H9 (cell line): ENCODE data around the gene USP43. TPM values are rescaled to one million over a fixed set of nuclear protein-coding genes. Genes with fewer than 3 reads are reported as not detected.

Source experiments
- DNase-seq: peaks from one replicate; pipeline ENCODE4 v3.0.0-alpha.2; 2017
- H2AFZ ChIP-seq: one replicate; pipeline ENCODE4 v1.6.1; 2013; ENCODE audit warnings: mild to moderate bottlenecking, low read length, control low read depth, moderate library complexity
- H2AK5ac ChIP-seq: 2 replicates; pipeline ENCODE4 v1.6.1; 2013; ENCODE audit warnings: low read length, control low read depth, mixed read lengths; ENCODE audit not compliant: insufficient read length
- H2BK120ac ChIP-seq: one replicate; pipeline ENCODE4 v1.6.1; 2013; ENCODE audit warnings: low read depth, mild to moderate bottlenecking, low read length, control low read depth, inconsistent platforms; ENCODE audit not compliant: poor library complexity, severe bottlenecking
- H2BK12ac ChIP-seq: 2 replicates; pipeline ENCODE4 v1.6.1; 2013; ENCODE audit warnings: low read length, control low read depth, mixed read lengths, low read depth; ENCODE audit not compliant: insufficient read length
- H2BK15ac ChIP-seq: 2 replicates; pipeline ENCODE4 v1.6.1; 2013; ENCODE audit warnings: low read depth, low read length, control low read depth
- H2BK20ac ChIP-seq: one replicate; pipeline ENCODE4 v1.6.1; 2013; ENCODE audit warnings: low read depth, mild to moderate bottlenecking, low read length, control low read depth, inconsistent platforms; ENCODE audit not compliant: poor library complexity, severe bottlenecking
- H2BK5ac ChIP-seq: 2 replicates; pipeline ENCODE4 v1.6.1; 2013; ENCODE audit warnings: low read length, control low read depth, mixed read lengths; ENCODE audit not compliant: insufficient read length
- H3K14ac ChIP-seq: 2 replicates; pipeline ENCODE4 v1.6.1; 2013; ENCODE audit warnings: low read length, control low read depth; ENCODE audit not compliant: insufficient read depth
- H3K18ac ChIP-seq: 2 replicates; pipeline ENCODE4 v1.6.1; 2013; ENCODE audit warnings: low read depth, mild to moderate bottlenecking, mixed read lengths, low read length, control low read depth; ENCODE audit not compliant: insufficient read length
- H3K23ac ChIP-seq: 2 replicates; pipeline ENCODE4 v1.6.1; 2013; ENCODE audit warnings: low read length, control low read depth, mixed read lengths, low read depth; ENCODE audit not compliant: insufficient read length
- H3K23me2 ChIP-seq: 2 replicates; pipeline ENCODE4 v1.6.1; 2013; ENCODE audit warnings: low read depth, mild to moderate bottlenecking, mixed read lengths, low read length, control low read depth; ENCODE audit not compliant: insufficient read length, poor library complexity, severe bottlenecking
- H3K27ac ChIP-seq: 2 replicates; pipeline ENCODE4 v1.5.1; 2013; ENCODE audit warnings: low read length, control low read depth, mixed read lengths, low read depth; ENCODE audit not compliant: insufficient read length
- H3K27me3 ChIP-seq: 2 replicates; pipeline ENCODE4 v1.6.1; 2013; ENCODE audit warnings: low read length, control low read depth, inconsistent platforms; ENCODE audit not compliant: insufficient read depth
- H3K4ac ChIP-seq: 2 replicates; pipeline ENCODE4 v1.6.1; 2013; ENCODE audit warnings: low read depth, mild to moderate bottlenecking, control low read depth, inconsistent platforms, low read length, moderate library complexity
- H3K4me1 ChIP-seq: 2 replicates; pipeline ENCODE4 v1.6.1; 2013; ENCODE audit warnings: low read length, control low read depth, inconsistent platforms; ENCODE audit not compliant: insufficient read depth
- H3K4me2 ChIP-seq: 2 replicates; pipeline ENCODE4 v1.6.1; 2013; ENCODE audit warnings: low read length, control low read depth, mixed read lengths; ENCODE audit not compliant: insufficient read length, insufficient read depth
- H3K56ac ChIP-seq: 2 replicates; pipeline ENCODE4 v1.6.1; 2013; ENCODE audit warnings: low read depth, mild to moderate bottlenecking, mixed read lengths, low read length, control low read depth; ENCODE audit not compliant: insufficient read length
- H3K79me1 ChIP-seq: 2 replicates; pipeline ENCODE4 v1.6.1; 2013; ENCODE audit warnings: low read depth, mild to moderate bottlenecking, moderate library complexity, low read length, control low read depth, inconsistent platforms; ENCODE audit not compliant: insufficient read depth, poor library complexity, severe bottlenecking
- H3K79me2 ChIP-seq: 2 replicates; pipeline ENCODE4 v1.6.1; 2013; ENCODE audit warnings: low read length, control low read depth, inconsistent platforms; ENCODE audit not compliant: insufficient read depth
- H3K9ac ChIP-seq: 2 replicates; pipeline ENCODE4 v1.6.1; 2013; ENCODE audit warnings: low read length, control low read depth, mixed read lengths; ENCODE audit not compliant: insufficient read length; ENCODE audit errors: extremely low read depth
- H3K9me3 ChIP-seq: one replicate; pipeline ENCODE4 v1.6.1; 2013; ENCODE audit warnings: low read depth, low read length, inconsistent platforms; ENCODE audit not compliant: control insufficient read depth
- H3T11ph ChIP-seq: one replicate; pipeline ENCODE4 v1.6.1; 2013; ENCODE audit warnings: mild to moderate bottlenecking, low read length, control low read depth, inconsistent platforms
- H4K20me1 ChIP-seq: one replicate; pipeline ENCODE4 v1.6.1; 2013; ENCODE audit not compliant: control insufficient read depth, insufficient read length, insufficient read depth
- H4K5ac ChIP-seq: 2 replicates; pipeline ENCODE4 v1.6.1; 2013; ENCODE audit warnings: low read depth, mild to moderate bottlenecking, mixed read lengths, low read length, control low read depth; ENCODE audit not compliant: insufficient read length
- H4K8ac ChIP-seq: replicated peaks from 2 replicates; pipeline ENCODE4 v1.6.1; 2013; ENCODE audit warnings: low read length, control low read depth, mixed read lengths, low read depth; ENCODE audit not compliant: insufficient read length
- H4K91ac ChIP-seq: 2 replicates; pipeline ENCODE4 v1.6.1; 2013; ENCODE audit warnings: low read depth, mild to moderate bottlenecking, moderate library complexity, mixed read lengths, low read length, control low read depth; ENCODE audit not compliant: insufficient read length
- H3K27ac Mint-ChIP-seq, 3 experiments: 2 replicates in 2 of 3; 3 replicates in 1 of 3; pipeline ENCODE4 v1.8.0; 2020 to 2021; ENCODE audit warnings: mixed read lengths in 3 of 3, mild to moderate bottlenecking in 1 of 3, moderate library complexity in 1 of 3
- H3K27me3 Mint-ChIP-seq: 2 replicates; pipeline ENCODE4 v1.8.0; 2021; ENCODE audit warnings: low read depth, mild to moderate bottlenecking, moderate library complexity, mixed read lengths
- H3K36me3 Mint-ChIP-seq, 3 experiments: 2 replicates in 2 of 3; 3 replicates in 1 of 3; pipeline ENCODE4 v1.8.0; 2020 to 2021; ENCODE audit warnings: low read depth in 3 of 3, mixed read lengths in 3 of 3; ENCODE audit not compliant: insufficient read depth in 1 of 3
- H3K4me1 Mint-ChIP-seq, 2 experiments: 2 replicates each; pipeline ENCODE4 v1.8.0; 2020; ENCODE audit warnings: mixed read lengths in 2 of 2
- H3K4me3 Mint-ChIP-seq, 2 experiments: 2 replicates in 1 of 2; 3 replicates in 1 of 2; pipeline ENCODE4 v1.8.0; 2020 to 2021; ENCODE audit warnings: mild to moderate bottlenecking in 2 of 2, mixed read lengths in 2 of 2, moderate library complexity in 1 of 2
- H3K9me3 Mint-ChIP-seq, 2 experiments: 2 replicates in 1 of 2; 3 replicates in 1 of 2; pipeline ENCODE4 v1.8.0; 2020; ENCODE audit warnings: mild to moderate bottlenecking in 2 of 2, mixed read lengths in 2 of 2, moderate library complexity in 1 of 2
- WGBS: extraction: QIAGEN DNeasy Blood & Tissue Kit; methylation state at CpG from one replicate; pipeline ENCODE4 v1.1.7; 2013; ENCODE audit warnings: missing lambda C conversion rate, low lambda C conversion rate, mixed read lengths; ENCODE audit not compliant: insufficient read length; ENCODE audit errors: extremely low coverage; 5-methylcytosine and 5-hydroxymethylcytosine counted together
- total RNA-seq: library from RNA; stranded (reverse); gene quantifications from 2 replicates; pipeline ENCODE4 v1.2.1, GENCODE V29; 2021
- TF ChIP-seq, protein P1 (sequence below): fragments of 200-600 bp; sonication (generic); conservative IDR thresholded peaks from 3 replicates; pipeline ENCODE4 v1.8.0; 2021; ENCODE audit warnings: antibody characterized with exemption, mild to moderate bottlenecking

Gene USP43
- total RNA-seq, 1 experiment from 2014 or later = 5.2 TPM

DNA sequence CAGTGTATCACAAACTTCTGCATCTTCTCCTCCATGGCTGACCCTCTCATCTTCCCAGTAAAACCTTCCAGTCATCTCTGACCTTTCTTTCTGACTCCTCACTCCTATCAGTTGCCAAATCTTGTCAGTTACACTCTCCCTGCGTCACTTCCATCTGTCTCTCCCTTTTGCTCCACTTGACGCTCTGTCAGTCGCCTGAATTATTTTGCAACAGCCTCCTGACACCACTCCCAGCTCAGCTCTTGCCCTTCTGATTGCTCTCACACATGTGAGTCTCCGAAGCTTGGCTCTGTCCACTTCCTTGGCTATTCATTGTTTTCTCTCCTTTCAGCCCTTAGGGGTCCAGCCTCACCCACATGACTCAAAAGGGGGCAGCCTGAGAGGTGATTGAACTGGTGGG lies 118.3 kb downstream of the USP43 start:
- Histone ChIP-seq H3K23me2 (no peaks in the 10 kb centered on the region), H3K4ac (no peak overlapping the region), H3K23ac (no peak overlapping the region), H3K18ac (no peak overlapping the region), H4K91ac (no peak overlapping the region), H3K4me1 (no peaks in the 10 kb centered on the region), H3K79me2 (no peaks in the 10 kb centered on the region), H3T11ph (no peak overlapping the region), H2BK12ac (no peak overlapping the region), H3K9ac (no peak overlapping the region), H4K8ac (no peak overlapping the region), H3K79me1 (no peaks in the 10 kb centered on the region), H3K4me2 (no peak overlapping the region), H2AK5ac (no peak overlapping the region), H2AFZ (no peak overlapping the region), H2BK20ac (no peak overlapping the region), H2BK120ac (no peak overlapping the region), H3K9me3 (no peaks in the 10 kb centered on the region), H4K20me1 (no peaks in the 10 kb centered on the region), H3K56ac (no peak overlapping the region), H3K14ac (no peak overlapping the region), H3K27ac (no peak overlapping the region), H2BK5ac (no peak overlapping the region), H2BK15ac (no peak overlapping the region), H3K27me3 (no peaks in the 10 kb centered on the region), H4K5ac (no peak overlapping the region)
- Mint-ChIP-seq H3K27ac (no peak overlapping the region), H3K36me3 (no peaks in the 10 kb centered on the region), H3K4me1 (peaks cover 0 to 2% of the 10 kb centered on the region in 2 experiments; a peak in 1 of 4 replicates), H3K9me3 (no peaks in the 10 kb centered on the region; a peak in 1 of 5 replicates), H3K4me3 (no peak overlapping the region), H3K27me3 (peaks cover 9% of the 10 kb centered on the region)
- TF ChIP-seq, protein P1, sequence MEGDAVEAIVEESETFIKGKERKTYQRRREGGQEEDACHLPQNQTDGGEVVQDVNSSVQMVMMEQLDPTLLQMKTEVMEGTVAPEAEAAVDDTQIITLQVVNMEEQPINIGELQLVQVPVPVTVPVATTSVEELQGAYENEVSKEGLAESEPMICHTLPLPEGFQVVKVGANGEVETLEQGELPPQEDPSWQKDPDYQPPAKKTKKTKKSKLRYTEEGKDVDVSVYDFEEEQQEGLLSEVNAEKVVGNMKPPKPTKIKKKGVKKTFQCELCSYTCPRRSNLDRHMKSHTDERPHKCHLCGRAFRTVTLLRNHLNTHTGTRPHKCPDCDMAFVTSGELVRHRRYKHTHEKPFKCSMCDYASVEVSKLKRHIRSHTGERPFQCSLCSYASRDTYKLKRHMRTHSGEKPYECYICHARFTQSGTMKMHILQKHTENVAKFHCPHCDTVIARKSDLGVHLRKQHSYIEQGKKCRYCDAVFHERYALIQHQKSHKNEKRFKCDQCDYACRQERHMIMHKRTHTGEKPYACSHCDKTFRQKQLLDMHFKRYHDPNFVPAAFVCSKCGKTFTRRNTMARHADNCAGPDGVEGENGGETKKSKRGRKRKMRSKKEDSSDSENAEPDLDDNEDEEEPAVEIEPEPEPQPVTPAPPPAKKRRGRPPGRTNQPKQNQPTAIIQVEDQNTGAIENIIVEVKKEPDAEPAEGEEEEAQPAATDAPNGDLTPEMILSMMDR = no peak
- no CpG with 5 or more reads among the region's 4 CpGs for WGBS
- no peak for DNase-seq
